ENCODE data around the gene PCYOX1L.

The PCYOX1L gene

DNA sequence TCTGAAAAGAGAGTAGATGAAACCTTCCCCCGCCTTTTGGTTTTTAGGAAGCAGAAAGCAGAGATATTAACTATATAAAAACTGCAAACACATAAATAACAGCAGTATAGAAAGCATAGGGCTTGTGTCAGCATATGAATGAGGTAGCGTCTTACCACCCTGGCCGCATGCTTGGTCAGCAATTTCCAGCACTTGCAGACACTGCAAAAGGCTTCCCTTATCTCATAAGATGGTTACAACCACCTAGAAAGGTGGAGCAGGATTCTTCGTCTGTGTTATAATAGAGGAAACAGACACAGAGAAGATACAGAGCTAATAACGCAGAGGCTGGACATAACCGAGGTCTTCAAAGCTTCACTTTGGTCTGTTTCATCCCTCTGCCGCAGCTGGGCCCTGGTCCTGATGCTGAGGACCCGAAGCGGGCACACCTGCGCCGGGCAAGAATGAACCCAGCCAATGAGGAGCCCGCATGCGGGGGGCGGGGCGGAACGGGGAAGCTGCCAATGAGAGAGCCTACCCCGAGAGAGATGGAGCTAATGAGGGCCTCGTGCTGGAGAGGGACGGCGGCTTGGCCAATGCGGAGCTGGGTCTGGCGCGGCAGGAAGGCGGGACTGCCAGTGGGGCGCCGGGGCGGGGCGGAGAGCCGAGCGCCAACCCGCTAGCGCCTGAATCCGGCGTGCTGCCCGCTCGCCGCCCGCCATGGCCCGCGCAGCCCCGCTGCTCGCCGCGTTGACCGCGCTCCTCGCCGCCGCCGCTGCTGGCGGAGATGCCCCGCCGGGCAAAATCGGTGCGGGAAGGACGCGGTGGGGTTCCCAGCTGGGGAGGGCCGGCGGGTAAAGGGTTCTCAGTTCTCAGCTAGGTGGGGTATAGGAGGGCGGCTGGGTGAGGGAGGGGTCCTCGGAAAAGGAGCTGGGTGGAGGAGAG is at the start of gene PCYOX1L:
TSS of gene PCYOX1L (plus strand) at position 677 of the 924 bp plus-strand sequence. CDS start at position 700, 23 bp downstream.
- DNase-seq (ENCODE audit: low read depth in 2 of 2): peak; percentile 82 to 84

DNA sequence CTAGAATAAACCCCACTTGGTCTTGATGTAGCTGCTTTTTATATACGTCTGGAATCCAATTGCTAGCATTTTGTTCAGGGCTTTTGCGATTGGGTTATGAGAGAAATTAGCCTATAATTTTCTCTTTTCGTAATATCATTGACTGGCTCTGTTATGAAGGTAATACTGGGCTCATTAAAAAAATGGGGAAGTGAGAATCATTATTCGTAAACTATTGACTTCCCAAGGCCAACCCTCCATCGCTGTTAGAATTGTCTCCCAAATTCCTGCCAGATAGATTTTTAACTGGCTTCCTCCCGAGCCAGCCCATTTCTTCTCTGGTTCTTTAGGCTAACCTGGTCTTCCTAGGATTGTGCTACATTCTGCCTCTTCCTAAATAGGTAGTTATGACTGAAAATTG is 48.5 kb upstream of the PCYOX1L start:
- DNase-seq (ENCODE audit: low read depth in 2 of 2): no peak

DNA sequence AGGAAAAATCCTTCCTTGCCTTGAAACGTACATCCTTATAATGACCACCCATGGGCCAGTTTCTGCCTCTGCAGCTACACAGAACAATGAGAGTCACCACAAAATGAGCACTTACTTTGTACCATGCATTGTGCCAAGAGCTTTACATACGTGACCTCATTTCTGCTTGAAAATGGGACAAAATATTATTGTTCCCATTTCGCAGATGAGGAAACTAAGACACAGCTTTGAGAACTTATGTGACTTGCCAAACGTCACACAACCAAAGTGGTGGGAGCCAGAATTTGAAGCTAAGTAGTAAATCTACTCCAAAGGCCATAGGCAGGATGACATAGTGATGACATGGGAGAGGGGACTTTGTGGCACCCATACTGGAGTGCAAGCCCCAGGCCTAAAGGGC is 47.4 kb upstream of the PCYOX1L start:
- no peak for DNase-seq (ENCODE audit: low read depth in 2 of 2)

DNA sequence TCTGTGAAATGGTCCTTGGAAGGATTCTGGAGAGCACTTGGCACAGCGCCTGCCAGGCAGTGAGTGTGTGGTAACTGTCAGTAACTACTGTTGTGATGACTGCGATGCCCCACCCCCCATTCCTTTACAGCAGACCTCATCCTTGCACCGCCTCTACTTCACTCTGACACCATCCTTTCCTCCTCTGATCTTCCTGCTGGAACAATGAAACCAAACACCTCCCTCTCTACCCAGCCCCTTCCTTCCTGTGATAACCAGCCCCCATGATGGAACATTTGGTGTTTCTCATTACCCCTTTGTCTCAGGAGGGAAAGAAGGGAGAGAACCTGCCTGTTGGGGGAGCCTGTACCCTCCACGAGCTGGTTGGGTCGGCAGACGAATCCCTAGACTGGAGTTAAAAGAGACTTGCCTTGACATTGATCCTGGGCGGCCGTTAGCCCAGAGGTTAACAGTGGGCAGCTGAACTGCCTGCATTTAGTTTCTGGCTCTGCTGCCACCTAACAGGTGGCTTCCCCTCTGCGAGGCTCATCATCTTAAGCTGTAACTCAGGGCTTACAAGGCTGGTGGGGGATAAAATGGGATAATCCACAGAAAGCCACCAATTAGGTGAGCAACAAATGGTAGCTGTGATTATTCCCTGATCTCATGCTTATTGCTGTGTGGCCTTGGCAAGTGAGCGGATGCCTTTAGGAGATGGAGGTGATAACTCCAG is 46.7 kb upstream of the PCYOX1L start:
- peak; percentile 45 to 48 for DNase-seq (ENCODE audit: low read depth in 2 of 2)

DNA sequence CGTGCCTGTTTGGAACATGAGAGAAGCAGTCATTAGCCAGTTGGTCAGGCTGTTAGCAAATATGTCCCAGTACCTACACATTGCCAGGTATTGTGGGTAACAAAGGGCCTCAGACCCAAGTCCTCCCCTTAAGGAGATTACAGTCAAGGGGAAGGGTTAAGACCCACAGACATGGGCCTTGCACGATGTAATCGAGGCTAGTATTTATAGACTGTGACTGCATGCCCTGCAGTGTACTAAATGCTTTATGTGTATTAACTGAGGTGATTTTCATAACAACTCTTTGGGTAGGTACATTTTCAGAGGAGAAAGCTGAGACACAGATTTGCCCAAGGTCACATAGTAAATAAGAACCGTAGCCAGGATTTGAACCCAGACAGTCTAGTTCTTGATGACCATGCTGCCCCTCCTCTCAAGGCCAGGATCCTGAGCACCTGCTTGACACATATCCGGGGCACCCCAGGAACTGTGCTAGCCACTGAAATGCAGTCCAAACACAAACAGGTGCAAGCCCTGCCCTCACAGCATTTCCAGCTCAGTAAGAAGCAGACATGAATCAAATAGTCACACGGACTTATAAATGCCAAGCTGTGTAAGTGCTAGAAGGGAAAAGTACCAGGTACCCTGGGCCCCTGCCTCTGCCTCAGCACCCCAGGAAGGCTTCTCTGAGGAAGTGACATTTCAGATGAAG is 44.5 kb upstream of the PCYOX1L start:
- no peak for DNase-seq (ENCODE audit: low read depth in 2 of 2)

GRCh38 chr5:149314571-149315111 is 43.2 kb upstream of the PCYOX1L start:
- DNase-seq (ENCODE audit: low read depth in 2 of 2): no peak

- DNase-seq (ENCODE audit: low read depth in 2 of 2): no peak
These were observed 42.1 kb upstream of the PCYOX1L start for GRCh38 chr5:149315753-149316152.

DNA sequence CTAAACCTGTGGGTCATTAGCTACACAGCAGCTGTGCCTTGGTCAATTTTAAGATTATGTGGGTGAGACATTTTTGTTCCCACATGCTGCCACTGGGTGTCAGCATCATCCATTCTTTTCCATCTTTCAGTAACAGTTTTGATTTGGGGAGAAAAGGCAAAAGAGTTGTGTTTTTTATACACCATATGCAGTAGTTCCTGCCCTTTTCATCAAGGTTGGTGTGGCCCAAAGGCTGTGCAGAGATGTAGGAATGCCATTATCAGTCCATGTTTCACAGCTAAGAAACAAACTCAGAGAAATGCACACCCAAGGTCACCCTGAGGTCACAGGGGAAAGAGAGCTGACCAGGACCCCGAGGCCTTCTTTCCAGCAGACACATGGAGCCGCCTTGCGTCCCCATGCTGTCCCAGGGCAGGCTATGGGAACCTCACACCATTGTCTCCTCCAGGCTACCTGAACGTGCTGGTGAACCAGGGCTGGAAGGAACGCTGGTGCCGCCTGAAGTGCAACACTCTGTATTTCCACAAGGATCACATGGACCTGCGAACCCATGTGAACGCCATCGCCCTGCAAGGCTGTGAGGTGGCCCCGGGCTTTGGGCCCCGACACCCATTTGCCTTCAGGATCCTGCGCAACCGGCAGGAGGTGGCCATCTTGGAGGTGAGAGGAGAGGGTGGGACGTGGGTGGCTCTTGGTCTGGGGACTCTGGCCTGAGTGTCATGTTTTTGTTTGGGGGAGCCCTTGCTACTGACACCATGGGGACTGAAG is 40.4 kb upstream of the PCYOX1L start:
- peak in 1 of 2 experiments; percentile 21 for DNase-seq (ENCODE audit: low read depth in 2 of 2)

DNA sequence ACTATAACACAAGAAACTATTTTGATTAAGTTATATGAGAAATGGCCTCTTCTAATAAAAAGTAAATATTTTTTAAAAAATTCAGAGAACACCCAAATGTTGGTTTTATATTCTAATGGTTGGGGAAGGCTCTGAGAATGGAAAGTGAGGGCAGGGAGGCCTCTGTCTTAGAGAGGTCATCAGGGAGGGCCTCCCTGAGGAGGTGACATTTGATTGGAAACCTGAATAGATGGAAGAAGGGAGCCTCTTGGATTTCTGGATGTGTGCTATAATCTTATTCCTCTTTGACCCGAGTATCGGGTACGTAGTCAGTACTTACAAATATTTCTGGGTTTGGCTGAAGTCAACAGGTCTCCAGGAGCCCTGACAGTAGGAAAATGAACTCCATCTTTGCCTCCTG is 38.7 kb upstream of the PCYOX1L start:
- no peak for DNase-seq (ENCODE audit: low read depth in 2 of 2)

GRCh38 chr5:149320791-149321330 is 37.0 kb upstream of the PCYOX1L start:
- DNase-seq (ENCODE audit: low read depth in 2 of 2): peak; percentile 89 to 90

GRCh38 chr5:149322518-149322917 is 35.3 kb upstream of the PCYOX1L start:
- DNase-seq (ENCODE audit: low read depth in 2 of 2): no peak

DNA sequence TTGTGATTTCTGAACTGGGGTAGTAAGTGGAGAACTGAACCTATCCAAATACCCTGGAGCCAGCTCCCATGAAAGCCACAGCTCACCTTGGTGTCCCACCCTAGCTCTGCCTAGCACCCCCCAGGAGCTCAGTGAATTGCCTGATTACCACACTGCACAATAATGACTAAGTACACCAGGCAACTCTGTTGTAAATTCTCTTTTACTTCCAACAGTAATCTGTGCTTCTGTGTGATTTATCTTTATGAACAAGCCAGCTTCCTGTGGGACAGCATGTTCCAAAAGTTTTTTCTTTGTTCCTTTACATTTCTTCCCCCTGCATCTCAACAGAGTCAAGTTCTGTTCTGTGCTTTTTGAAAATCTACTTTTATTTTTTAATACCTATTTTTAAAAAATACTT is 34.6 kb upstream of the PCYOX1L start:
- no peak for DNase-seq (ENCODE audit: low read depth in 2 of 2)

DNA sequence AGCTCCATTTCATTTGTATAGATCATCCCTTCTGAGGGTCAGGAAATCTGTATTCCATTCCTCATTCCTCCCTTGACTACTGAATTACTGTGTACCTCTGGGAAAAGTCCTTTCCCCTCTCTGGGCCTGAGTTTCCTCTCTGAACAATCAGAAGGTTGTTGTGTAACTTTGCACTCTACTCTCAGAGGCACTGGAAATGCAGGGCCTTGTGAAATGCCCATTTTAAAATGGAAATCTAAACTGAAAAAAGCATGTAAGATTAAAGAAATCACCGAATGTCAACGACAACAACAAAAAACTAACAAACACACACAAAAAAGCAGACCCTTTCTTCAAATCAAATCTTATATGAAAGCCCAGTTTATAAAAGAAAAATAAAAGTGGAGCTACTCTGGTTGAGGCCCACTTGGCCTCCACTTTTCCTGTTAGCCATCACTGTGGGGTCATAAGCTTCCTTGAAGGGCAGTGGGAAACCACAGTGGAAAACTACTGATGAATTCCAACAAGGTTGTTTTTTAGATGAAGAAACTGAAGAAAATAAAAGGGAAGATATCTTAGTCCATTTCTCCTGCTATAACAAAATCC is 34.1 kb upstream of the PCYOX1L start:
- DNase-seq (ENCODE audit: low read depth in 2 of 2): no peak

DNA sequence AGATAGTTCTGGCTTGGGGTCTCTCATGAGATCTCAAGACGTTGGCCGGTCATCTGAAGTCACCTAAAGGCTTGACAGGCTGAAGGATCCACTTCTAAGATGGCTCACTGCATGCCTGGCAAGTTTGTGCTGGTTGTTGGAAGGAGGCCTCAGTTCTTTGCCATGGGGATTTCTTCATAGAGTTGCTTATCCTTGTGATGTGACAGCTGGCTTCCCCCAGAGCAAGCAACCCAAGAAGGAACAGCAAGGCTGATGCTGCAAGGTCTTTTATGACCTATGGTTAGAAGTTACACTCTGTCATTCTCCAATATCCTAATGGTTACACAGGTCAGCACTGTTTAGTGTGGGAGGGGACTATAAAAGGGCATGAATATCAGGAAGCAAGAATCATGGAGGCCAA is 33.2 kb upstream of the PCYOX1L start:
- no peak for DNase-seq (ENCODE audit: low read depth in 2 of 2)

GRCh38 chr5:149325166-149325735 is 32.6 kb upstream of the PCYOX1L start:
- DNase-seq (ENCODE audit: low read depth in 2 of 2): no peak

GRCh38 chr5:149325894-149326293 is 32.0 kb upstream of the PCYOX1L start:
- DNase-seq (ENCODE audit: low read depth in 2 of 2): no peak

DNA sequence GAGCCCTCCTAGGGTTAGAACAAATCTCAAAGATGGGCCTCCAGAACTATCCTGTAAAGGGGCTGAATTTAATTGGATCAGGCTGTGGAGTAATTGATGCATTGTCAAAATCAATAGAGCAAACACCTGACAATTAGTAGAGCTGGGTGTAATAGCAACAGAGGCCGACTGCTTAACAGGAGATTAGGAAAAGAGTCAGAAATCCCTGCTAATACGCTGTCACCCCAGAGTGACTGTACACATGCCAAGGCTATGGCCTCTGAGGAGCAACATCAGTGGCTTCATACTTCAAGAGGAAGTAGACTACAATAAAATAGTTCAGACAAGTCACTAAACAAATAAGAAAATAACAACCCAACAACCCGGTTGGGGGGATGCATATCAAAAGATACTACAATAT is 31.2 kb upstream of the PCYOX1L start:
- no peak for DNase-seq (ENCODE audit: low read depth in 2 of 2)

GRCh38 chr5:149328177-149328576 is 29.7 kb upstream of the PCYOX1L start:
- no peak for DNase-seq (ENCODE audit: low read depth in 2 of 2)

- DNase-seq (ENCODE audit: low read depth in 2 of 2): no peak
These were observed 24.0 kb upstream of the PCYOX1L start for GRCh38 chr5:149333711-149334443.

- DNase-seq (ENCODE audit: low read depth in 2 of 2): no peak
These were observed 20.1 kb upstream of the PCYOX1L start for GRCh38 chr5:149337736-149338135.

All from fibroblast of skin of left quadriceps (primary cell).